GM23248 (cell line): Measurements from ENCODE around the gene TSHZ2. TPM values are rescaled to one million over a fixed set of nuclear protein-coding genes. Genes with fewer than 3 reads are reported as not detected.

Source experiments
- DNase-seq: peaks from one replicate; pipeline ENCODE4 v3.0.0-alpha.2; 2015
- H2AFZ ChIP-seq: fragments of 200-600 bp; sonication (generic); 2 replicates; pipeline ENCODE4 v1.6.1; 2016; ENCODE audit warnings: antibody characterized with exemption
- H3F3A ChIP-seq: fragments of 200-600 bp; sonication (generic); 2 replicates; pipeline ENCODE4 v1.6.1; 2016; ENCODE audit warnings: mild to moderate bottlenecking, antibody characterized with exemption, mixed run types; ENCODE audit not compliant: insufficient read depth
- H3K27ac ChIP-seq: fragments of 200-600 bp; sonication (generic); 2 replicates; pipeline ENCODE4 v1.5.1; 2016; ENCODE audit warnings: mild to moderate bottlenecking
- H3K27me3 ChIP-seq: fragments of 200-600 bp; sonication (generic); replicated peaks from 2 replicates; pipeline ENCODE4 v1.6.1; 2016; ENCODE audit warnings: mild to moderate bottlenecking; ENCODE audit not compliant: insufficient read depth
- H3K36me3 ChIP-seq: fragments of 200-600 bp; sonication (generic); 2 replicates; pipeline ENCODE4 v1.6.1; 2016; ENCODE audit warnings: low read depth, mild to moderate bottlenecking
- H3K4me1 ChIP-seq: fragments of 200-600 bp; sonication (generic); 2 replicates; pipeline ENCODE4 v1.6.1; 2016; ENCODE audit warnings: mild to moderate bottlenecking; ENCODE audit not compliant: insufficient read depth
- H3K4me2 ChIP-seq: fragments of 200-600 bp; sonication (generic); one replicate; pipeline ENCODE4 v1.6.1; 2016; ENCODE audit warnings: mild to moderate bottlenecking; ENCODE audit not compliant: unreplicated experiment
- H3K4me3 ChIP-seq: fragments of 200-600 bp; sonication (generic); 2 replicates; pipeline ENCODE4 v1.5.1; 2016; ENCODE audit warnings: mild to moderate bottlenecking
- H3K79me2 ChIP-seq: fragments of 200-600 bp; sonication (generic); 2 replicates; pipeline ENCODE4 v1.6.1; 2016; ENCODE audit warnings: mild to moderate bottlenecking; ENCODE audit not compliant: insufficient read depth
- H3K9ac ChIP-seq: fragments of 200-600 bp; sonication (generic); 2 replicates; pipeline ENCODE4 v1.6.1; 2016; ENCODE audit warnings: mild to moderate bottlenecking
- H3K9me2 ChIP-seq: fragments of 200-600 bp; sonication (generic); 2 replicates; pipeline ENCODE4 v1.6.1; 2016; ENCODE audit warnings: mixed run types, mild to moderate bottlenecking, moderate library complexity; ENCODE audit not compliant: insufficient read depth
- H3K9me3 ChIP-seq: fragments of 200-600 bp; sonication (generic); one replicate; pipeline ENCODE4 v1.6.1; 2017; ENCODE audit warnings: low read depth
- H4K20me1 ChIP-seq: fragments of 200-600 bp; sonication (generic); 2 replicates; pipeline ENCODE4 v1.6.0; 2016; ENCODE audit not compliant: insufficient read depth
- EZH2 ChIP-seq: fragments of 200-600 bp; sonication (generic); IDR thresholded peaks from 2 replicates; pipeline ENCODE4 v1.6.1; 2018; ENCODE audit warnings: antibody characterized with exemption, mild to moderate bottlenecking; ENCODE audit not compliant: insufficient read depth, poor library complexity, severe bottlenecking
- EZH2phosphoT487 ChIP-seq: fragments of 200-600 bp; sonication (generic); IDR thresholded peaks from 2 replicates; pipeline ENCODE4 v1.6.1; 2018; ENCODE audit warnings: antibody characterized with exemption, moderate library complexity, mild to moderate bottlenecking, low read depth; ENCODE audit not compliant: insufficient read depth
- WGBS, 2 experiments: methylation state at CpG; one replicate each; pipeline ENCODE4 v1.1.6; 2015 to 2017; ENCODE audit warnings: low lambda C conversion rate in 2 of 2, low coverage in 1 of 2; ENCODE audit errors: missing lambda C conversion rate in 2 of 2; 5-methylcytosine and 5-hydroxymethylcytosine counted together
- in situ Hi-C: fragments of 300-500 bp; cut with MboI; formaldehyde crosslinking; loops from 2 replicates; pipeline ENCODE4 v1.15.0; 2020
- polyA plus RNA-seq: library from polyadenylated mRNA; unstranded; fragments of >200 nt; fragmentation: Nextera tagmentation; extraction: Ambion mirVana; gene quantifications from 2 replicates; pipeline ENCODE4 v1.2.1, GENCODE V29; 2016
- total RNA-seq: library from RNA; depleted of rRNA; stranded (reverse); fragments of >200 nt; shearing (Covaris generic); gene quantifications from 2 replicates; pipeline ENCODE4 v1.2.3, GENCODE V29; 2014

Gene TSHZ2
- total and polyA plus RNA-seq, 2 experiments from 2014 or later, result 4.5 to 13.4 TPM

GRCh38 chr20:53354314-53354713 lies 382.2 kb downstream of the TSHZ2 start:
- no peak overlapping the region for H2AFZ ChIP-seq
- no peak overlapping the region for H3K4me3 ChIP-seq
- no peaks in the 10 kb centered on the region for H3K79me2 ChIP-seq
- H3K27ac ChIP-seq, result no peak overlapping the region
- H3K9me3 ChIP-seq, result no peaks in the 10 kb centered on the region
- H3F3A ChIP-seq, result peaks cover 5% of the 10 kb centered on the region; the same call in 1 of the 2 replicates
- in situ Hi-C loops, result no loop called here
- peaks cover 18% of the 10 kb centered on the region for H3K4me1 ChIP-seq
- no peaks in the 10 kb centered on the region for H3K9me2 ChIP-seq
- H4K20me1 ChIP-seq, result no peaks in the 10 kb centered on the region
- H3K36me3 ChIP-seq, result no peaks in the 10 kb centered on the region
- H3K27me3 ChIP-seq, result no peaks in the 10 kb centered on the region
- no peak for DNase-seq
- 78 to 82% methylated on average over 1 of the region's 1 CpG for WGBS, 2 experiments
- TF ChIP-seq EZH2phosphoT487, result no peak
- TF ChIP-seq EZH2, result no peak
- H3K4me2 ChIP-seq, result no peak overlapping the region
- H3K9ac ChIP-seq, result no peak overlapping the region

- in situ Hi-C loops, result no loop called here
- WGBS, 2 experiments, result 39 to 59% methylated on average over 2 of the region's 2 CpGs
Measured at GRCh38 chr20:53355790-53356189, 383.6 kb downstream of the TSHZ2 start.

GRCh38 chr20:53359425-53359824 lies 387.3 kb downstream of the TSHZ2 start:
- 0 out of 2 replicates have a peak, but pooled peaks cover 12% of the 10 kb centered on the region for H3K4me1 ChIP-seq
- H3K79me2 ChIP-seq, result no peaks in the 10 kb centered on the region
- no peaks in the 10 kb centered on the region for H3F3A ChIP-seq
- H2AFZ ChIP-seq, result no peak overlapping the region
- WGBS, 2 experiments, result 39 to 42% methylated on average over 7 of the region's 7 CpGs
- DNase-seq, result no peak
- in situ Hi-C loops, result no loop called here
- no peaks in the 10 kb centered on the region for H3K9me2 ChIP-seq
- H3K4me3 ChIP-seq, result no peak overlapping the region
- H3K9me3 ChIP-seq, result no peaks in the 10 kb centered on the region
- no peak overlapping the region for H3K9ac ChIP-seq
- no peaks in the 10 kb centered on the region for H4K20me1 ChIP-seq
- no peaks in the 10 kb centered on the region for H3K27me3 ChIP-seq
- H3K4me2 ChIP-seq, result no peak overlapping the region
- H3K36me3 ChIP-seq, result no peaks in the 10 kb centered on the region
- TF ChIP-seq EZH2 (no peak), EZH2phosphoT487 (no peak)
- H3K27ac ChIP-seq, result no peak overlapping the region

More at GRCh38 chr20:53355790-53356189, 383.6 kb downstream of the TSHZ2 start:
- Histone ChIP-seq H3K4me3 (no peak overlapping the region), H2AFZ (no peak overlapping the region), H4K20me1 (no peaks in the 10 kb centered on the region), H3K9ac (no peak overlapping the region), H3K27ac (no peak overlapping the region), H3F3A (peaks cover 5% of the 10 kb centered on the region; the same call in 1 of the 2 replicates), H3K27me3 (no peaks in the 10 kb centered on the region), H3K9me2 (no peaks in the 10 kb centered on the region), H3K4me1 (peaks cover 21% of the 10 kb centered on the region), H3K79me2 (no peaks in the 10 kb centered on the region), H3K36me3 (no peaks in the 10 kb centered on the region), H3K9me3 (no peaks in the 10 kb centered on the region), H3K4me2 (no peak overlapping the region)
- no peak for DNase-seq
- TF ChIP-seq EZH2 (no peak), EZH2phosphoT487 (no peak)

- in situ Hi-C loops, result no loop called here
- Histone ChIP-seq H3K9me2 (no peaks in the 10 kb centered on the region), H3F3A (no peaks in the 10 kb centered on the region), H3K9ac (no peak overlapping the region), H3K9me3 (no peaks in the 10 kb centered on the region), H3K36me3 (no peaks in the 10 kb centered on the region), H3K4me1 (0 out of 2 replicates have a peak, but pooled peaks cover 12% of the 10 kb centered on the region), H3K27me3 (no peaks in the 10 kb centered on the region), H3K4me2 (no peak overlapping the region), H2AFZ (no peak overlapping the region), H3K79me2 (no peaks in the 10 kb centered on the region), H3K27ac (no peak overlapping the region), H4K20me1 (no peaks in the 10 kb centered on the region), H3K4me3 (no peak overlapping the region)
- TF ChIP-seq EZH2 (no peak), EZH2phosphoT487 (no peak)
- no peak for DNase-seq
- WGBS, 2 experiments, result 77 to 82% methylated on average over 5 to 6 of the region's 6 CpGs
Measured at GRCh38 chr20:53360852-53361251, 388.7 kb downstream of the TSHZ2 start.

GRCh38 chr20:53362736-53363135 lies 390.6 kb downstream of the TSHZ2 start:
- Histone ChIP-seq H3K9me2 (no peaks in the 10 kb centered on the region), H3K4me2 (no peak overlapping the region), H2AFZ (no peak overlapping the region), H3K4me3 (no peak overlapping the region), H3K9ac (no peak overlapping the region), H3K27me3 (no peaks in the 10 kb centered on the region), H3F3A (no peaks in the 10 kb centered on the region), H3K79me2 (no peaks in the 10 kb centered on the region), H3K36me3 (no peaks in the 10 kb centered on the region), H3K27ac (no peak overlapping the region), H4K20me1 (no peaks in the 10 kb centered on the region), H3K4me1 (0 out of 2 replicates have a peak, but pooled peaks cover 12% of the 10 kb centered on the region), H3K9me3 (no peaks in the 10 kb centered on the region)
- in situ Hi-C loops, result no loop called here
- DNase-seq, result no peak
- WGBS, 2 experiments, result 62 to 65% methylated on average over 8 of the region's 8 CpGs
- TF ChIP-seq EZH2 (no peak), EZH2phosphoT487 (no peak)
